ENCODE data around the gene MSLN.
A peak's percentile ranks its signal among the peaks of the same experiment; 100 is the strongest.

DNA sequence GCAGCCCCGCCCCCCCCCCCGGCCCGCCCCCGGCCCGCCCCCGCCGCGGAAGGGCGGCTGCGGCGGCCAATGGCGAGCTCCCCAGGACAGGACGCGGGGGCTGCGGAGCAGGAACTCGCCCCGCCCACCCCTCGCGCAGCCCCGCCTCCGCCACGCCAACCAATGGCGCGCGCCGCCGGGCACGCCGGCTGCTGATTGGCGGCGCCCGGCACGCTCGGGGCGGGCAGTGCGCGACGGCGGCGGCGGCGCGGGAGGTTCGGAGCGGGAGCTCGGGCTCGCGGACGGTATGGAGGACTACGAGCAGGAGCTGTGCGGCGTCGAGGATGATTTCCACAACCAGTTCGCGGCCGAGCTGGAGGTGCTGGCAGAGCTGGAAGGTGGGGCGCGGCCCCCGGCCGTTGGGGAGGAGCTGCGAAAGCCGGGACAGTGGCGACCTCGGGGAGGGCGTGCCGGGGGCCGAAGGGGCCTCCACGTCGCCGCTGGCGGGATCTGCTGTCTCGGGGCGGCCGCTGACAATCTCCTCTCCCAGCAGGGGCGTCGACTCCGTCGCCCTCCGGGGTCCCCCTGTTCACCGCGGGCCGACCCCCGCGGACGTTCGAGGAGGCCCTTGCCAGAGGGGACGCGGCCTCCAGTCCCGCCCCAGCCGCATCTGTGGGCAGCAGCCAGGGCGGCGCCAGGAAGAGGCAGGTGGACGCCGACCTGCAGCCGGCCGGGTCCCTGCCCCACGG lies 28.0 kb downstream of the MSLN start, which contains the start of gene CHTF18:
- TF ChIP-seq POLR2AphosphoS5 (IDR thresholded peaks at IDR 0.05; ENCODE audit: low read depth, low read length), result 0 out of 2 replicates have a peak, but pooled peaks have one; percentile 33
- TF ChIP-seq POLR2A (IDR thresholded peaks at IDR 0.05; ENCODE audit: low read depth, low read length), result no peak
- no peak for TF ChIP-seq TAF1 (IDR thresholded peaks at IDR 0.05; ENCODE audit: borderline replicate concordance, low read depth, low read length)

All from GM12892 (cell line).